ENCODE measurements around the gene MEG3.

MEG3 gene

DNA sequence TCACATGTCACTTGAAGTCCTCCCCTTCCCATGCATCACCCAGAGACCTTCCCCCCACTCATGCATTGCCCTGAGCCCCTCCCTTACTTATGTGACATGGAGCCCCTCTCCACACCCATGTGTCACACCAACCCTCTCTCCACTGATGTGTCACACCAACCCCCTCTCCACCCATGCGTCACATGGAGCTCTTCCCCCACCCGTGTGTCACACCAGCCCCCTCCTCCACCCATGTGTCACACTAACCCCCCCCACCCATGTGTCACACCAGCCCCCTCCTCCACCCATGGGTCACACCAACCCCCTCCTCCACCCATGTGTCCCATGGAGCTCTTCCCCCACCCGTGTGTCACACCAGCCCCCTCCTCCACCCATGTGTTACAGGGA is 47.2 kb downstream of the MEG3 start:
- no peak overlapping the region for H3K4me3 ChIP-seq (ENCODE audit: low read length)
- DNase-seq (ENCODE audit: low read depth) = no peak
- TF ChIP-seq, protein P1, sequence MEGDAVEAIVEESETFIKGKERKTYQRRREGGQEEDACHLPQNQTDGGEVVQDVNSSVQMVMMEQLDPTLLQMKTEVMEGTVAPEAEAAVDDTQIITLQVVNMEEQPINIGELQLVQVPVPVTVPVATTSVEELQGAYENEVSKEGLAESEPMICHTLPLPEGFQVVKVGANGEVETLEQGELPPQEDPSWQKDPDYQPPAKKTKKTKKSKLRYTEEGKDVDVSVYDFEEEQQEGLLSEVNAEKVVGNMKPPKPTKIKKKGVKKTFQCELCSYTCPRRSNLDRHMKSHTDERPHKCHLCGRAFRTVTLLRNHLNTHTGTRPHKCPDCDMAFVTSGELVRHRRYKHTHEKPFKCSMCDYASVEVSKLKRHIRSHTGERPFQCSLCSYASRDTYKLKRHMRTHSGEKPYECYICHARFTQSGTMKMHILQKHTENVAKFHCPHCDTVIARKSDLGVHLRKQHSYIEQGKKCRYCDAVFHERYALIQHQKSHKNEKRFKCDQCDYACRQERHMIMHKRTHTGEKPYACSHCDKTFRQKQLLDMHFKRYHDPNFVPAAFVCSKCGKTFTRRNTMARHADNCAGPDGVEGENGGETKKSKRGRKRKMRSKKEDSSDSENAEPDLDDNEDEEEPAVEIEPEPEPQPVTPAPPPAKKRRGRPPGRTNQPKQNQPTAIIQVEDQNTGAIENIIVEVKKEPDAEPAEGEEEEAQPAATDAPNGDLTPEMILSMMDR (conservative IDR thresholded peaks at IDR 0.05; ENCODE audit: low read depth, low read length) = no peak

DNA sequence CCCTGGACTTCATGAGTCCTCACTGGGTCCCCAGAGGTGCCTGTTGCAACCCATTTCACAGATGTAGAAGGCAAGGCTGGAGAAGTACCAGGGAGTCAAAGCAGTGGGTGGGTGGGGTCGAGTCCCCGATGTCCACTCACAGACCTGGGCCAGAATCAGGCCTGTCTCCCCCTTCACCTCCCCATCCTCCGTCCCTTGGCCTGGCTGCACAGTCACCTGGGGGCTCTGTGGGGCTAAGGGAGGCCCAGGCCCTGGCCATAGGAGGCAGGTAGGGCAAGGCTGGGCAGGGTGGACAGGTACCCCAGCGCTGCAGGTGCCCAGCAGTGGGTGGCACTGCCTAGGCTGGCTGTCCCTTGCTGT is 48.1 kb downstream of the MEG3 start:
- no peak overlapping the region for H3K4me3 ChIP-seq (ENCODE audit: low read length)
- TF ChIP-seq, protein P1 (conservative IDR thresholded peaks at IDR 0.05; ENCODE audit: low read depth, low read length) = no peak
- DNase-seq (ENCODE audit: low read depth) = no peak

DNA sequence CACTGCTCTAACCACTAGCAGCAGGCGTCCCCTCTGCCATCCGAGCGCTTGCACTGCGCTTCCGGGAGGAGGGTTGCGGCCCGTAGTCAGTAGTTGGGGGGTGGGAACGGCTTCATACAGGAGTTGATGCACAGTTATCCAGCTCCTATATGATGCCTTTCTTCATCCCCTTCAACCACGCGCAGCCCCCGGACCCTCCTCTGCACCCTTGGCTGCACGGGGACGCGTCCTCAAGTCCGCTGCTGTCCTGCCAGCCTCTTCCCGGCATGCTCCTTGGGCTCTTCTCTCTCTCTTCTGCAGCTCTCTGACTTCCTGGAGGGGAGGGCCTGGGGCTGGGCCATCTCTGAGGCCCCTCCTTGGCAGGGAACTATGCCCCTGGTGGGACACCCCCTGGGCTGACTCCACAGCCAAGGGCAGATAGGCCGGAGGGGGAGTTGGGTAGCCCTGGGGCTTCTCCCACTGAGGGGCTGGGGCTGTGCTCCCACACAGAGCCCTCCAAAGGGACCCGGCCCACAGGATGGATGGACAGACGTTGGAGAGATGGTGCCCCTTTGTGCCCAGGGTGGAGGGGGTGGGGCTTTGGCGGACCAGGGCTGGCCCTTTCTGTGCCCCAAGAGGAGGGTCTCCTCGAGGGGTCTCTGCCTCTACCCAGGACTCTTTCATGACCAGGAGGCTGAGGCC is 48.6 kb downstream of the MEG3 start:
- DNase-seq (ENCODE audit: low read depth) = no peak
- H3K4me3 ChIP-seq (ENCODE audit: low read length) = no peak overlapping the region
- TF ChIP-seq, protein P1 (conservative IDR thresholded peaks at IDR 0.05; ENCODE audit: low read depth, low read length) = no peak

DNA sequence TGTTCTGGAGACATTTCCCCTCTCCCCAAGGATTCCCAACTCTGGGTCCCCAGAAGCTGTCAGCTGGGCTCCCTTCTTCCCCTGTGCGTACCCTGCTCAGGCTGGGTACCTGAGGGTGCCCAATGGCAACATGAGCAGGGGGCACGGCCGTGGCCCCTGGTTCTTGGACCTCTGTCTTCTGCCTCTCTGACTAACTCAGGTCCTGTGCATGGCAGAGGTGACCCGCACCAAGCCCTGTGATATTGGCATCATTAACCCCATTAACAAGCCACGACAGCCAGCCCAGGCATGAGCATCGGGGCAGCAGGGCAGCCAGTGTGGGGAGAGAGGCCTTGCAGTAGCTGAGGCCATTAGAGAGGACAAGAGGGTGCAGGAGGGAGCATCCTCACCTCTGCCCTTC is 49.2 kb downstream of the MEG3 start:
- H3K4me3 ChIP-seq (ENCODE audit: low read length) = no peak overlapping the region
- no peak for DNase-seq (ENCODE audit: low read depth)
- TF ChIP-seq, protein P1 (conservative IDR thresholded peaks at IDR 0.05; ENCODE audit: low read depth, low read length) = no peak

DNA sequence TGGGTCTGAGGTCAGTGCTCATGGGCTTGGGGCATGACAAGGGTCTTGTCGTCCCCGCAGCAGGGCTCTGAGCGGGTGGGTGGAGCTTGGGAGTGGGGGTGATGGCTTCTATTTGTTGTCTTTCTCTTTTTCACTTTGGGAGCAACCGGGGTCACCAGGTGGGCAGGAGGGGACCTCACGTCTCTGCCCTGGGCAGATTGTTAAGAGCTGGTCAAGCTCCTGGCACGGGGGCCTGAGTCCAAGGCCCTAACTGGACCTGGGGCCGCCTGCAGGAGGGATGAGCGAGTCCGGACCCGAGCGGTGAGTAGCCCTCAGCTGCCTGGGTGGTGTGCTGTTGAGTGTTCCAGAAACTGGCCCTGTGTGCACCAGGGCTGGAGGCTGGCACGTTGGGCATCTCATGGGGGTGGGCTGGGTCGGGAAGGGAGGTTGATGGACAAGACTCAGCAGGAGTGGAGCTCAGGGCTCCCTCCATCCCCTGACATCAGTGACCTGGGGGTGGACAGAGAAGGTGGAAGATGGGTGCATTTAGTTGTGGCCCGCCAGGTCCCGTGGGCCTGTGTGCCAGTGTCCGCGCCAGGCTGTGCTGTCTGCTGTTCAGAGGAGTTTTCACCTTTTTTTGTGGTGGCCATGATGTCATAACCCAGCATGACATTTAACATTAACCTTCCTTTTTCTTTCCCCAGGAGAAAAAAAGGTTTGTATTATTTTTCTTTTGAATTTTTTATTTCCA is 50.1 kb downstream of the MEG3 start:
- TF ChIP-seq, protein P1 (conservative IDR thresholded peaks at IDR 0.05; ENCODE audit: low read depth, low read length) = no peak

DNA sequence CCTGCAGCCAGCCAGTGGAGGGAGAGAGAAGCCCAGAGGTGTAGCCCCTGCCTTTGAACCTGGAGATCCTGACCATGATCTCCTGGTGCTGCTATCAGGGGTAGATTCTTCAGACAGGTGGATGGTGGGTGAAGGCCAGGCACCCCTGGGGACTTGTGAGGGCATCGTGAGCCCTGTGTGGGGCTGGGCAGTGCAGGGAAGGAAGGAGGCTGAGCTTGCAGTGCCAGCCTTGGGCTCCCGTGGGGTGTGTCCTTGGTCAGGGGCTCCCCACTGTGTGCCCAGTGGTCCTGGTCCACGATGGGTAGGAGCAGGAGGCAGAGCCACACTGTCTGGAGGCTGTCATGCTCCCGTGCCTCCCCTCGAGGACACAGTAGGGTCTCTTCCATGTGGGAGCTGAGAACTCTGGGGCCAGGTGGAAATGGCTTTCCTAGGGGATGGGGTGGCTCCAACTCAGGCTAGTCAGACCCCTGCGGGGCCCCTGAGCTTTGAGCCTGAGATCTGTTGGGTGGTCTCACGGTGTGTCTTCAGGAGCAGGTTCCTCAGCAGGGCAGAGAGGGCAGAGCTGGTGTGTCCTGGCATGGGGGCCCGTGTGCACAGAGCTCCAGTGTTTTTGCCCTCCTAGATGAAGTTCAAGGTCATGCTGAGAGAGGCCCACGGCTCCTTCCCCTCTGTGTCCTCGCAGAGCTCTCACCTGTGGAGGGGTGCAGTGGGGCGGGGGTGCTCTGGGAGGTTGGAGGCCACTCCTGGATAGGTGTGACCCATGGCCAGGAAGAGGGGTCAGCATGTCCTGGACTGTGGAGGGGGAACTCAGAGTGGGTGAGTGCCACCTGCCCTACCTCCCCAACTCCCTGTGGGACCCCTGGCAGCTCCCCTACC is 52.6 kb downstream of the MEG3 start:
- H3K4me3 ChIP-seq (ENCODE audit: low read length) = no peak overlapping the region
- no peak for DNase-seq (ENCODE audit: low read depth)
- TF ChIP-seq, protein P1 (conservative IDR thresholded peaks at IDR 0.05; ENCODE audit: low read depth, low read length) = no peak

More for the DNA sequence above, 50.1 kb downstream of the MEG3 start:
- H3K4me3 ChIP-seq (ENCODE audit: low read length) = no peak overlapping the region
- no peak for DNase-seq (ENCODE audit: low read depth)

All from retinal pigment epithelial cell (primary cell).